HepG2 (cell line): ENCODE results near the gene KMT5C. TPM values are rescaled to one million over a fixed set of nuclear protein-coding genes. Genes with fewer than 3 reads are reported as not detected.

Source experiments
- ATAC-seq: fragments of 200-7000 bp; cut with Tn5 transposase; 3 replicates; pipeline ENCODE4 v1.9.1; 2020; ENCODE audit warnings: mild to moderate bottlenecking, moderate library complexity
- BruUV-seq: library from RNA; stranded (reverse); fragments of 400-500 nt; replicated peaks from 2 replicates; lab custom pipeline; 2021; lab: Mats Ljungman, UMichigan
- CTCF ChIA-PET: fragments of 300-600 bp; formaldehyde crosslinking; extraction: SDS; loops from one replicate; lab custom pipeline; 2021; ENCODE audit warnings: low total read pairs, inconsistent platforms, low intra/inter-chr PET ratio; lab: Yijun Ruan, JAX
- POLR2A ChIA-PET: fragments of 350-600 bp; sonication (Branson Sonifier 250); formaldehyde crosslinking; loops from one replicate; lab custom pipeline; 2020; ENCODE audit warnings: antibody characterized with exemption, inconsistent platforms; lab: Yijun Ruan, JAX
- DNase-seq: peaks from one replicate; pipeline ENCODE4 v3.0.0-alpha.2; 2015; ENCODE audit warnings: low spot score
- FAIRE-seq: peaks from 3 replicates; lab custom pipeline; 2011; peaks lifted over from hg19 to GRCh38; lab: Jason Lieb, UNC
- H2AFZ ChIP-seq: one replicate; pipeline ENCODE4 v1.6.1; 2011; ENCODE audit warnings: low read length, inconsistent platforms
- H3K27ac ChIP-seq: fragments of 300-600 bp; 3 replicates; pipeline ENCODE4 v1.8.0; 2011; ENCODE audit warnings: mixed run types, mild to moderate bottlenecking, mixed read lengths, low read length, inconsistent platforms; ENCODE audit not compliant: insufficient read depth; ENCODE audit errors: extremely low read length
- H3K27me3 ChIP-seq, 2 experiments: fragments of 200-600 bp in 1 of 2; 2 replicates in 1 of 2; 3 replicates in 1 of 2; pipeline versions ENCODE4 v1.6.0 to v1.8.0; 2011; ENCODE audit warnings: low read length in 2 of 2, mild to moderate bottlenecking in 2 of 2, moderate library complexity in 2 of 2, inconsistent platforms in 1 of 2; ENCODE audit not compliant: insufficient read depth in 2 of 2, control insufficient read depth in 1 of 2
- H3K36me3 ChIP-seq, 2 experiments: fragments of 200-600 bp in 1 of 2; replicated peaks in 1 of 2; 2 replicates in 1 of 2; 3 replicates in 1 of 2; pipeline versions ENCODE4 v1.5.1 to v1.8.0; 2011; ENCODE audit warnings: low read length in 2 of 2, inconsistent platforms in 1 of 2; ENCODE audit not compliant: insufficient read depth in 2 of 2, control insufficient read depth in 1 of 2
- H3K4me1 ChIP-seq: 2 replicates; pipeline ENCODE4 v1.5.1; 2012; ENCODE audit warnings: low read length, inconsistent platforms; ENCODE audit not compliant: insufficient read depth
- H3K4me2 ChIP-seq: 2 replicates; pipeline ENCODE4 v1.6.0; 2011; ENCODE audit warnings: low read depth, low read length, inconsistent platforms
- H3K4me3 ChIP-seq, 3 experiments: fragments of 200-600 bp in 1 of 3; sonication (generic), shearing (Covaris generic) in 1 of 3; replicated peaks in 1 of 3; 2 replicates each; pipeline ENCODE4 v1.5.1; 2011 to 2016; ENCODE audit warnings: low read length in 3 of 3, inconsistent platforms in 2 of 3, low read depth in 2 of 3, mild to moderate bottlenecking in 2 of 3, control low read depth in 1 of 3, mixed read lengths in 1 of 3; ENCODE audit not compliant: insufficient read depth in 1 of 3
- H3K79me2 ChIP-seq: one replicate; pipeline ENCODE4 v1.6.1; 2011; ENCODE audit warnings: low read length, inconsistent platforms; ENCODE audit not compliant: insufficient read depth
- H3K9ac ChIP-seq: 2 replicates; pipeline ENCODE4 v1.6.0; 2011; ENCODE audit warnings: mild to moderate bottlenecking, low read depth, low read length, inconsistent platforms; ENCODE audit not compliant: insufficient read depth
- H3K9me3 ChIP-seq: 2 replicates; pipeline ENCODE4 v1.5.1; 2012; ENCODE audit warnings: mild to moderate bottlenecking, low read length
- H4K20me1 ChIP-seq: 2 replicates; pipeline ENCODE4 v1.6.0; 2011; ENCODE audit warnings: inconsistent platforms, mild to moderate bottlenecking, low read length, moderate library complexity; ENCODE audit not compliant: insufficient read depth
- EED ChIP-seq: sonication (generic); formaldehyde crosslinking; IDR thresholded peaks from 2 replicates; pipeline ENCODE4 v1.5.0; 2020; ENCODE audit warnings: mild to moderate bottlenecking, missing genetic modification reagents
- ELF1 ChIP-seq: sonication (generic); formaldehyde crosslinking; IDR thresholded peaks from 2 replicates; pipeline ENCODE4 v1.4.0; 2020; ENCODE audit warnings: missing genetic modification reagents
- FOXK2 ChIP-seq: fragments of 450-650 bp; IDR thresholded peaks from 2 replicates; pipeline ENCODE4 v1.6.1; 2016
- KAT8 ChIP-seq: IDR thresholded peaks from 2 replicates; pipeline ENCODE4 v1.6.1; 2016; ENCODE audit warnings: missing genetic modification reagents, missing compliant biosample characterization
- POLR2AphosphoS2 ChIP-seq: IDR thresholded peaks from 2 replicates; pipeline ENCODE4 v1.6.1; 2011; ENCODE audit warnings: low read depth, low read length, improper control_type of control experiment
- ZFP82 ChIP-seq: sonication (generic); formaldehyde crosslinking; IDR thresholded peaks from 2 replicates; pipeline ENCODE4 v1.5.1; 2020; ENCODE audit warnings: mild to moderate bottlenecking, missing genetic modification reagents, borderline replicate concordance
- ZNF547 ChIP-seq: sonication (generic); formaldehyde crosslinking; IDR thresholded peaks from 2 replicates; pipeline ENCODE4 v1.5.1; 2020; ENCODE audit warnings: mild to moderate bottlenecking, missing genetic modification reagents
- ZNF567 ChIP-seq: sonication (generic); formaldehyde crosslinking; IDR thresholded peaks from 2 replicates; pipeline ENCODE4 v1.8.1; 2023; ENCODE audit warnings: mild to moderate bottlenecking, missing genetic modification reagents, borderline replicate concordance
- ZNF850 ChIP-seq: sonication (generic); formaldehyde crosslinking; conservative IDR thresholded peaks from 2 replicates; pipeline ENCODE4 v1.9.0; 2021; ENCODE audit warnings: mild to moderate bottlenecking, missing genetic modification reagents
- WGBS: methylation state at CpG from one replicate; pipeline ENCODE4 v1.1.6; 2017; ENCODE audit warnings: low lambda C conversion rate; 5-methylcytosine and 5-hydroxymethylcytosine counted together
- in situ Hi-C: cut with HindIII; loops from 2 replicates; pipeline ENCODE4 v1.10.0; 2017; ENCODE audit warnings: low pct_unique_long_range_greater_than_20kb; ENCODE audit not compliant: extremely low pct_ligation_motif_present
- intact Hi-C: fragments of 100-400 bp; cut with micrococcal nuclease; formaldehyde crosslinking; loops from one replicate; pipeline ENCODE4 v1.10.0; 2022; ENCODE audit not compliant: unreplicated experiment
- polyA plus RNA-seq, 8 experiments: library from polyadenylated mRNA; depleted of rRNA in 3 of 8; stranded (reverse) in 7 of 8; unstranded in 1 of 8; fragments of >200 nt; fragmentation: Illumina TruSeq in 4 of 8; extraction: Trizol in 4 of 8; gene quantifications; 2 replicates each; pipeline versions ENCODE4 v1.2.1 to v1.2.3, GENCODE V29; 2011 to 2016; ENCODE audit warnings: low read depth in 4 of 8, missing spikeins in 1 of 8, mixed read lengths in 1 of 8; ENCODE audit not compliant: insufficient read depth in 1 of 8
- total RNA-seq, 5 experiments: library from RNA; depleted of rRNA; stranded (reverse); fragments of >200 nt; fragmentation: Illumina TruSeq; extraction: Trizol; gene quantifications; 2 replicates each; pipeline ENCODE4 v1.2.3, GENCODE V29; 2016; ENCODE audit warnings: low read depth in 1 of 5

The KMT5C gene
- total and polyA plus RNA-seq, 2 of the 13 experiments (the other 11 are each of a cell fraction or from before 2014, with no cell fraction given), result 5.5 to 9.0 TPM

GRCh38 chr19:55352040-55352439, 12.4 kb downstream of the KMT5C start:
- Histone ChIP-seq H3K27ac (no peak overlapping the region), H3K27me3 (peaks cover 7 to 48% of the 10 kb centered on the region in 2 experiments), H2AFZ (no peak overlapping the region), H3K9me3 (no peaks in the 10 kb centered on the region), H3K4me3 (no peak overlapping the region), H3K36me3 (no peaks in the 10 kb centered on the region; a peak in 1 of 5 replicates), H3K4me2 (no peak overlapping the region), H3K9ac (no peak overlapping the region), H3K4me1 (peaks cover 19% of the 10 kb centered on the region), H4K20me1 (0 out of 2 replicates have a peak, but pooled peaks cover 4% of the 10 kb centered on the region), H3K79me2 (no peaks in the 10 kb centered on the region)
- in situ Hi-C loops, result no loop called here
- FAIRE-seq (no peak), DNase-seq (no peak), ATAC-seq (no peak)
- BruUV-seq, result no TSS peak
- no CpG with 5 or more reads among the region's 6 CpGs for WGBS
- no peak for TF ChIP-seq POLR2AphosphoS2
- no peak for TF ChIP-seq EED (CRISPR knock-in tag)
- no peak for TF ChIP-seq ZNF850 (CRISPR knock-in tag)
- TF ChIP-seq ZFP82 (CRISPR knock-in tag), result no peak
- no peak for TF ChIP-seq ELF1 (CRISPR knock-in tag)
- TF ChIP-seq KAT8 (CRISPR knock-in tag), result no peak
- TF ChIP-seq ZNF567 (CRISPR knock-in tag), result no peak
- intact Hi-C loops, result no loop called here
- ChIA-PET POLR2A (interaction anchor here (0.9 to 1.8 kb wide), 2 partner anchors 13 to 18 kb away, joined by 3 to 4 read pairs; partner anchors contain the start of gene KMT5C), CTCF (no interaction called here)

GRCh38 chr19:55352549-55353145, 13.0 kb downstream of the KMT5C start:
- Histone ChIP-seq H3K27ac (no peak overlapping the region), H3K79me2 (no peaks in the 10 kb centered on the region), H3K27me3 (peaks cover 8 to 49% of the 10 kb centered on the region in 2 experiments), H3K9ac (no peak overlapping the region), H3K4me3 (no peak overlapping the region), H2AFZ (no peak overlapping the region), H3K36me3 (no peaks in the 10 kb centered on the region; a peak in 1 of 5 replicates), H3K4me2 (no peak overlapping the region), H3K4me1 (peaks cover 19% of the 10 kb centered on the region), H4K20me1 (0 out of 2 replicates have a peak, but pooled peaks cover 4% of the 10 kb centered on the region), H3K9me3 (no peaks in the 10 kb centered on the region)
- intact Hi-C loops (no loop called here), in situ Hi-C loops (no loop called here)
- ChIA-PET POLR2A (interaction anchor here (0.9 to 1.8 kb wide), 2 partner anchors 13 to 19 kb away, joined by 3 to 4 read pairs; partner anchors contain the start of gene KMT5C), CTCF (no interaction called here)
- ATAC-seq, result no peak
- no peak for FAIRE-seq
- DNase-seq, result no peak
- BruUV-seq, result no TSS peak
- 0 out of 2 replicates have a peak, but pooled peaks have one; percentile 23 for TF ChIP-seq ZNF547
- TF ChIP-seq FOXK2, result no peak
- WGBS, result 27% methylated on average over 24 of the region's 25 CpGs
